Glutamatergic neuron (in vitro differentiated cells): ENCODE measurements around the gene PRR5L. TPM values are rescaled to one million over a fixed set of nuclear protein-coding genes. Genes with fewer than 3 reads are reported as not detected.

Experiments
- DNase-seq: peaks from one replicate; pipeline ENCODE4 v3.0.0; 2022
- H3K27ac Mint-ChIP-seq: one replicate; pipeline ENCODE4 v1.8.0; 2020; ENCODE audit warnings: mild to moderate bottlenecking, mixed read lengths, inconsistent platforms; ENCODE audit not compliant: unreplicated experiment
- H3K27me3 Mint-ChIP-seq: one replicate; pipeline ENCODE4 v1.8.0; 2020; ENCODE audit warnings: mild to moderate bottlenecking, moderate library complexity, mixed read lengths, inconsistent platforms; ENCODE audit not compliant: unreplicated experiment
- H3K36me3 Mint-ChIP-seq: one replicate; pipeline ENCODE4 v1.8.0; 2020; ENCODE audit warnings: mild to moderate bottlenecking, mixed read lengths, inconsistent platforms; ENCODE audit not compliant: unreplicated experiment
- H3K4me1 Mint-ChIP-seq: one replicate; pipeline ENCODE4 v1.8.0; 2020; ENCODE audit warnings: mild to moderate bottlenecking, low read depth, mixed read lengths, inconsistent platforms; ENCODE audit not compliant: unreplicated experiment
- H3K4me3 Mint-ChIP-seq: one replicate; pipeline ENCODE4 v1.8.0; 2020; ENCODE audit warnings: mild to moderate bottlenecking, mixed read lengths, inconsistent platforms; ENCODE audit not compliant: unreplicated experiment
- H3K9me3 Mint-ChIP-seq: one replicate; pipeline ENCODE4 v1.8.0; 2020; ENCODE audit warnings: mild to moderate bottlenecking, moderate library complexity, mixed read lengths, inconsistent platforms; ENCODE audit not compliant: unreplicated experiment
- total RNA-seq: library from RNA; stranded (reverse); fragmentation: NEBNext Ultra II Directional; extraction: Animal tissue kit (Norgen Biotek cat#: 25700); gene quantifications from one replicate; pipeline ENCODE4 v1.2.1, GENCODE V29; 2021; ENCODE audit not compliant: unreplicated experiment
- TF ChIP-seq, protein P1 (sequence below): fragments of 200-600 bp; sonication (generic); IDR thresholded peaks from one replicate; pipeline ENCODE4 v1.5.0; 2021; ENCODE audit not compliant: partially characterized antibody, unreplicated experiment

The PRR5L gene
- total RNA-seq, 1 donor from 2014 or later: 1.6 TPM

DNA sequence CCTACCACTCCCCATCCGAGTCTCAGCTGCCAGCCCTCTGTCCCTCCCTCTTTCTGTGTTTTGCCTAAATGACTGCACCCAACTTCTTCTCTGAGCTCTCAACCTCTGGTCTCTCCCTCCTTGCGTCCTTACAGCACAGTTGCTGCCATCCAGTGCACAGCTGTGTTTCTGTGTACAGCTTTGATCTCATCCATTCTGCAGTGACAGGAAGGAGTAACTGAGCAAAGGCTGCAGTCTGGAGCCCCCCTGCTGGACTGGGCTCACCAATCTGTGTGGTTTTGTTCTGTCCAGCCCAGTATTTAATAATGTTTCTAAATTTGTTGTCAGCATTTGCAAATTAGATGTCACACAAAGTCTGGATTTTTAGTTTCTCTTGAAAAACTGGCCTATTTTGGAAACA lies 43.8 kb downstream of the PRR5L start:
- TF ChIP-seq, protein P1, sequence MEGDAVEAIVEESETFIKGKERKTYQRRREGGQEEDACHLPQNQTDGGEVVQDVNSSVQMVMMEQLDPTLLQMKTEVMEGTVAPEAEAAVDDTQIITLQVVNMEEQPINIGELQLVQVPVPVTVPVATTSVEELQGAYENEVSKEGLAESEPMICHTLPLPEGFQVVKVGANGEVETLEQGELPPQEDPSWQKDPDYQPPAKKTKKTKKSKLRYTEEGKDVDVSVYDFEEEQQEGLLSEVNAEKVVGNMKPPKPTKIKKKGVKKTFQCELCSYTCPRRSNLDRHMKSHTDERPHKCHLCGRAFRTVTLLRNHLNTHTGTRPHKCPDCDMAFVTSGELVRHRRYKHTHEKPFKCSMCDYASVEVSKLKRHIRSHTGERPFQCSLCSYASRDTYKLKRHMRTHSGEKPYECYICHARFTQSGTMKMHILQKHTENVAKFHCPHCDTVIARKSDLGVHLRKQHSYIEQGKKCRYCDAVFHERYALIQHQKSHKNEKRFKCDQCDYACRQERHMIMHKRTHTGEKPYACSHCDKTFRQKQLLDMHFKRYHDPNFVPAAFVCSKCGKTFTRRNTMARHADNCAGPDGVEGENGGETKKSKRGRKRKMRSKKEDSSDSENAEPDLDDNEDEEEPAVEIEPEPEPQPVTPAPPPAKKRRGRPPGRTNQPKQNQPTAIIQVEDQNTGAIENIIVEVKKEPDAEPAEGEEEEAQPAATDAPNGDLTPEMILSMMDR: no peak
- Mint-ChIP-seq H3K4me1 (no peaks in the 10 kb centered on the region), H3K36me3 (no peaks in the 10 kb centered on the region), H3K27ac (no peak overlapping the region), H3K9me3 (peaks cover 1% of the 10 kb centered on the region), H3K27me3 (no peaks in the 10 kb centered on the region), H3K4me3 (no peak overlapping the region)
- no peak for DNase-seq

DNA sequence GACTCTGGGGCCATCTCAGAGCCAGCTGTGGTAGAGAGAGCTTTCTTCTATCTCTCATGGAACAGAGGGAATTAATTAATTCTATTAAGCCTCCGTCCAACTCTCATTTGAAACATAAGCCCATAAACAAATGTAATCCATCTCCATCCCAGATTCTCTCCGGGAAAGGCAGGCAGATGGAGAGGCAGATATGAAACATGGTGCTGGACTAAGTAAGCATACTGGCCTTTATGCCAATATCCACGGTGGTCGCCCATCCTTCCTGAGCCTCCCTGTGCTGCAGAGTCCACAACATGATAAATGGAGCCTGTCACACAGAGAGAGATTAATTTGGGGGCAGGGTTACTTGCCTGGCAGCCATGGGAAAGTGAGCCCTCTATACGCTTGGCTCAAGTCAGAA lies 44.8 kb downstream of the PRR5L start:
- H3K9me3 Mint-ChIP-seq: peaks cover 1% of the 10 kb centered on the region
- DNase-seq: no peak
- TF ChIP-seq, protein P1: no peak
- no peak overlapping the region for H3K27ac Mint-ChIP-seq
- no peaks in the 10 kb centered on the region for H3K4me1 Mint-ChIP-seq
- no peak overlapping the region for H3K4me3 Mint-ChIP-seq
- no peaks in the 10 kb centered on the region for H3K27me3 Mint-ChIP-seq
- no peaks in the 10 kb centered on the region for H3K36me3 Mint-ChIP-seq

DNA sequence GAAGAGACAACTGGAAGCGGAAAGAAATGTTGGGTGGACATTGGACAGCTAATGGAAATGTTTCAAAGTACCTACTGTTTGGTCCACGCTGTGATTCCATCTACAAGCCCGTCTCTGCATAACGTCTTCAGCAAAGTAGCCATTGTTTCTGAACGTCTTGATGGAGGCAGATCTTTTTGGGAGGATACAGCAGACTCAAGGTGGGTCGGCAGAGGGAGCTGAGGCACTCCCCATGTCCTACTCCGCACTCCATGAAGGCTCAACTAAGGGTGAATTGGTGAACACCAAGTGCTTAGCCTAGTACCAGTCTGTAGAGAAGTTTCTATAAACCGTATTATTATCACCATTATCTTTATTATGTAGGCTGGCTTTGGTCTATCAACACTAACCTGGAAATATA lies 45.8 kb downstream of the PRR5L start:
- Mint-ChIP-seq H3K4me3 (no peak overlapping the region), H3K27ac (no peak overlapping the region), H3K36me3 (no peaks in the 10 kb centered on the region), H3K27me3 (no peaks in the 10 kb centered on the region), H3K9me3 (peaks cover 1% of the 10 kb centered on the region), H3K4me1 (no peaks in the 10 kb centered on the region)
- no peak for DNase-seq
- TF ChIP-seq, protein P1: no peak

DNA sequence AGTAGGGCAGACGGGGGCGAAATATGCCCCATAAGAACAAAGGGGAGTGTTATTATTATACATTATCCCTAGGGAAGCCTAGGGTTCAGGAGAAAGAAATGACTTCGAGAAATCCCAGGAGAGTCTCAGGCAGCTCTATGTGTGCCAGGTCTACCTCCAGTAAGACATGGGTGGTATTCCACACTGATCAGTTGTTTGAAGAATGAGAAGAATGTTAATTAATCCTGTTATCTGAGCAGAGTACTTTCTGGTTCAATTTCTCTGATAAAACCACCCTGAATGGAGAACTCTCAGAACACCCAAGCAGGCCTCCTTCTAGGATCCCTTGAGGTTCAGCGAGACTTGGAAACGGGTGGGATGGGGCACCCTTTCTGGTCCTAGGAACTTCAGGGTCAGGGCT lies 46.2 kb downstream of the PRR5L start:
- Mint-ChIP-seq H3K9me3 (peaks cover 1% of the 10 kb centered on the region), H3K27me3 (no peaks in the 10 kb centered on the region), H3K4me3 (no peak overlapping the region), H3K27ac (no peak overlapping the region), H3K4me1 (no peaks in the 10 kb centered on the region), H3K36me3 (no peaks in the 10 kb centered on the region)
- TF ChIP-seq, protein P1: no peak
- DNase-seq: no peak

DNA sequence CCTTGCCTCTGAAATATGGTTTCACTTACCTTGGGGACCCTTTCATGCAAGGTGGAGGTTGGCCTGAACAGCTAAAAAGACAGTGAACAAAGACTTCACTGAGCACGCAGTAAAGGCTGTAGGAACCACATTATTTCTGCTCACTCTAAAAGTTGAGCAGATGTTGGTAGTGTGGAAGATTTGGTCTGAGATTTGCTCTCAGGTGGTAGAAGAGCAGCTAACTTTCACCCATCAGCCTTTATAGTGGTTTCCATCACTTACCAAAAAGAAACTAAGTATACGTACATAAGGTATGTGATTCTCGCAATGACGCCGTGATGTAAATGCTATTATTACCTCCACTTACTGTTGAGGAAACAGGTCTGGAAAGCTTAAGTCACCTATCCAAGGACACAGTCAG lies 47.3 kb downstream of the PRR5L start:
- no peaks in the 10 kb centered on the region for H3K9me3 Mint-ChIP-seq
- TF ChIP-seq, protein P1: no peak
- DNase-seq: no peak
- no peak overlapping the region for H3K27ac Mint-ChIP-seq
- no peak overlapping the region for H3K4me3 Mint-ChIP-seq
- H3K27me3 Mint-ChIP-seq: peaks cover 2% of the 10 kb centered on the region
- no peaks in the 10 kb centered on the region for H3K36me3 Mint-ChIP-seq
- H3K4me1 Mint-ChIP-seq: no peaks in the 10 kb centered on the region
